Measurements from ENCODE around the gene NDUFAF3.
A peak's percentile ranks its signal among the peaks of the same experiment; 100 is the strongest.

Gene NDUFAF3

GRCh38 chr3:49021813-49022687 is at the start of gene NDUFAF3:
TSS of gene NDUFAF3 (plus strand) at chr3:49022121. CDS start at chr3:49022145, 24 bp downstream.
- DNase-seq (ENCODE audit: low spot score) = peak; percentile 93

GRCh38 chr3:48974076-48974864 is 47.7 kb upstream of the NDUFAF3 start:
- no peak for DNase-seq (ENCODE audit: low spot score)

DNA sequence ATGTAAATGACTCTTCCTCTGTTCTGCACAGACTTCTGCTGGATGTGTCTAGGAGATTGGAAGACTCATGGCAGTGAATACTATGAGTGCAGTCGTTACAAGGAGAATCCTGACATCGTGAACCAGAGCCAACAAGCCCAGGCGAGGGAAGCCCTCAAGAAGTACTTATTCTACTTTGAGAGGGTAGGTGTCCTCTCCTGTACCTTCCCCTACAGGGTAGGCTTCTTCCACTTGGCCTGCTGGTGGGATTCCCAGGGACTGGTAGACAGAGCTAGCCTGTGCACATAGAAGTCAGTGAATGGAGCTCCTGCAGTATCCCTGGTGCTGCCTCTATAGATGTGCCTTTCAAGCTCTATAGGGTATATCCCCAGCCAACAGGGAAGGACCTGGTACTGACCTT is 42.5 kb upstream of the NDUFAF3 start:
- DNase-seq (ENCODE audit: low spot score) = no peak

GRCh38 chr3:48980295-48980694 is 41.6 kb upstream of the NDUFAF3 start:
- no peak for DNase-seq (ENCODE audit: low spot score)

DNA sequence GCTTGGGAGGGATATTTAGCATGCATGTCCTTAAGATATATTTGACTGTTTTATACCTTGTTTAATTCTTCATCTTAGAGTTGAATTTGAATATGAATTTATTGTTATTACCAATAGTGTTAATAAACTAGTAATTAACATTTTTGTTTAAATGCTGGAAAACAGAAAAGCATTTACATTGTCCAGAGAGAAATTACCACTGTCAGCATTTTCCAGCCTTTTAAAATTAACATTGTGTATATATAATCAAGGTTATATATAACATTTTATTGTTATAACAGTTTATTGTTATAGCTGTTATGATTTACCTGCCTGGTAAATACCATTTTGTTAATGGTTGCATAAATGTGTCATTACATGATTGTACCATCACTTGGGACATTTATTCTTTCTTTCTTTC is 39.9 kb upstream of the NDUFAF3 start:
- DNase-seq (ENCODE audit: low spot score) = no peak

- DNase-seq (ENCODE audit: low spot score) = no peak
Observed at GRCh38 chr3:48982686-48983085, 39.2 kb upstream of the NDUFAF3 start.

DNA sequence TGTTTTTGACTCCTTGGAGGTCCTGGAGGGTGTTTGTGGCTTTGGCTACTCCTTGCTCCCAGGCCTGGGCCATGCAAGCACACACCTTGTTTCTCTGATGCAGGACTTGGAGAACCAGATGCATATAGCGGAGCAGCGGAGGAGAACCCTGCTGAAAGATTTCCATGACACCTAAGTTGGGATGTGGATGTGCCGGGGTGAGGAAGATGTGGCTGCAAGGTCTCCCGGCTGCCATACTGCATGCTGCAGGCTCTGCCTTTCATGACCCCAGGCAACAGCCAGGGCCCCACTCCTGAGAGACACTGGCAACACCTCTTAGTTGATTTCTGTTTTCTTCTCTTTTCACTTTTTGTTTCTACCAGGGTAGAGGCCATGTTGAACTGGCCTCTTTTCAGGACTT is 38.8 kb upstream of the NDUFAF3 start:
- DNase-seq (ENCODE audit: low spot score) = no peak

- DNase-seq (ENCODE audit: low spot score) = no peak
Observed at GRCh38 chr3:48984663-48985062, 37.3 kb upstream of the NDUFAF3 start.

DNA sequence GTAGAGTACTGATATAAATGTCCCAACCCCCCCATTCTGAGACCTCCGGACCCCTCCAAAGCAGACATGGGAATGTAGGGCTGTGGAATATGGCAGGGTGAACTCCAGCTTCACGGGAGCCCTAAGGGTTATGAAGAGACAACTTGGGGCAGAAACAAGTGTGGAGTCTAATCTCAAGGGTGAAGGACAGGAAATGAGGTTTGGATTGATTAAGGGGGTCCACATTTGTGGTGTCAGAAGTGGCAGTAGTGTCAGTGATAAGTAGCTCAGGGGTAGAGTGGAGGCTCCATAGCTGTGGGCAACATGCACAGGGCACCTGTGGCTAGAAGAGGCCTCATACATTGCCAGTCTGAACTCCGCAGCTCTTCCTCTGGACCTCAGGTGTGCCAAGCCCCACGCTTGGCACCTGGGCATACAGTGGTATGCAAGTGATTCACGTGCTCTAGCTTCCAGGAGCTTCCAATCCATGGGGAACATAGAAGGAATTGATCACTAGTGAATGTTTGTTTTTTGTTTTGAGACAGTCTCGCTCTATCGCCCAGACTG is 36.0 kb upstream of the NDUFAF3 start:
- no peak for DNase-seq (ENCODE audit: low spot score)

GRCh38 chr3:48989126-48989795 is 32.7 kb upstream of the NDUFAF3 start:
- no peak for DNase-seq (ENCODE audit: low spot score)

- DNase-seq (ENCODE audit: low spot score) = peak; percentile 95
Observed at GRCh38 chr3:48989796-48990635, 31.9 kb upstream of the NDUFAF3 start, which contains the start of gene P4HTM. TSS of gene P4HTM (plus strand) at chr3:48990241. CDS start at chr3:48990257, 16 bp downstream.

DNA sequence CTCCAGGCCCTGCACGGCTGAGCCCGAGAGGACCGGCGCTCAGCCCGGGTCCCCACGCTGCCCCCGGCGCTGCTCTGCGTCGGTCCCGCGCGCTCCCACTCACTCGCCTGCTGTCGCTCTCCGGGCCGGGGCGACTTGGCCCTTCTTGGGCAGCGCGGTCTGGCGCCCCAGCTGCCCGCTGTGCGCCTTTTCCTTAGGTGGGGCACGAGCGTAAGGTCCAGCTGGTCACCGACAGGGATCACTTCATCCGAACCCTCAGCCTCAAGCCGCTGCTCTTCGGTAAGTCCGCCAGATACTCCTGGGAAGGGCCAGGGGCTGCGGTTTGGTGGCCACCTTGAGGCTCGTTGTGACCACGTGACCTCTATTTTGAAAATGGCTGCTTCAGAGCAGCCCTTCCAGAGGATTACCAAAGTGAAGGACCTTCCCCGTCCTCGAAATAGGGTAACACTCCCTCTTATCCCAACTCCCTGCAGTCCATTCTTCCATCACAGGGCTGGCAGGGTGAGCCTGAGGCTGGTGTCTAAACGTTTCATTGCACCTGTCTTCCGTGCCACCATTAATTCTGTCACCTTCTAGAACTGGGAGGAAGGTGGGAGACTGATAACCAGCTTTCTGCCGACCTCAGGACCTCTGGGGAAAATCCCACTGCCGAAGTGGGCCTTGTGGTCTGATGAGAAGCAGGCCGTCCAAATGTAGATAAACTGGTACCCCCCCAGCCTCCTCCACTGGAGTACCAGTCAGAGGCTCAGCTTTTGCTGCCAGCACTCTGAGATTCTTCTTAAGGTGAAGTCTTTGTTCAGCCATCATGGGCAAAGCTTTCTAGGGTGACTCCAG is 31.1 kb upstream of the NDUFAF3 start:
- peak; percentile 57 for DNase-seq (ENCODE audit: low spot score)

- no peak for DNase-seq (ENCODE audit: low spot score)
Observed at GRCh38 chr3:48991851-48992545, 29.9 kb upstream of the NDUFAF3 start.

DNA sequence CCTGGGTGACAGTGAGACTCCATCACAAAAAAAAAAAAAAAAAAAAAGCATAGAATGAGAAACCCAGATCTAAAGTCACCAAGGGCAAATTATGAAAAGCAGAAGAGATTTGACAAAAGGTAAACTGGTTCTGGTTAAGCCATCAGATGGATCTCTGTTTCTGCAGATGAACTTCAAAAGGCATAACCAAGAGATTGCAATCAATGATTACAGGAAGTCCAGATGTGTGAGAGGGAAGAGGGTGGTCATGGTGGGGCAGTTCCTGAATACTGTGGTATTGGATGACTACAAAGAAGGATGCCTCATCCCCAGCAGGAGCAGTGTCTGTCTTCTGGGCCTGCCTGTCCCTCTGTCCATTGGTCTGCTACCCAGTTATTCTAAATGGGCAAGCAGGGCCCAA is 28.1 kb upstream of the NDUFAF3 start:
- DNase-seq (ENCODE audit: low spot score) = no peak

DNA sequence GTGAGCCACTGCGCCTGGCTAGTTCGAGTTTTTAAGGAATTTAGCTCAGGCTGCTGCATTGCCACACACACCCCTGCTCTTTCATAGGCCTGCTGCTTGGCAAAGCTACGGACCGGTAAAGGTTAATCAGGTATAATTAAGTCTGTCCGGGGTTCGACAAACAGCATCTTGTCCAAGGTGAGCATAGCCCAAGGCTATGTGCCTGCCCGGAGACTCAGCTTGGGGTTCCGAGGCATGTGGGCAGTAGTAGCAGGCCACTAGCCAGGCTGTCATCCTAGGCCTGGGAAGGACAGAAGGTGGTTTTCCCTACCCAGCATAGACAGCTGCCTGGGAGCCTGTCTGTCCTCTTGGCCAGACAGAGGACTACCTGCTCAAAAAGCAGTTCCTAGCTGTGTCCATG is 25.3 kb upstream of the NDUFAF3 start:
- DNase-seq (ENCODE audit: low spot score) = no peak

- no peak for DNase-seq (ENCODE audit: low spot score)
Observed at GRCh38 chr3:48997102-48997635, 24.8 kb upstream of the NDUFAF3 start.

- no peak for DNase-seq (ENCODE audit: low spot score)
Observed at GRCh38 chr3:48997714-48998637, 23.9 kb upstream of the NDUFAF3 start.

All from Ammon's horn (tissue), 1 donor.